ENCODE data around the gene DYRK3.

DYRK3 gene

GRCh38 chr1:206687915-206688442, 52.6 kb downstream of the DYRK3 start:
- H3K4me3 ChIP-seq (ENCODE audit: low read length) = no peak overlapping the region
- no peak for TF ChIP-seq ZNF274 (IDR thresholded peaks at IDR 0.05; ENCODE audit: low read depth, low read length)

- TF ChIP-seq ZNF274 (IDR thresholded peaks at IDR 0.05; ENCODE audit: low read depth, low read length) = no peak
- no peak overlapping the region for H3K4me3 ChIP-seq (ENCODE audit: low read length)
These were observed 55.2 kb downstream of the DYRK3 start for GRCh38 chr1:206690516-206690915.

GRCh38 chr1:206691604-206692003, 56.3 kb downstream of the DYRK3 start:
- no peak for TF ChIP-seq ZNF274 (IDR thresholded peaks at IDR 0.05; ENCODE audit: low read depth, low read length)

GRCh38 chr1:206693029-206693428, 57.7 kb downstream of the DYRK3 start:
- TF ChIP-seq ZNF274 (IDR thresholded peaks at IDR 0.05; ENCODE audit: low read depth, low read length) = no peak
- no peak overlapping the region for H3K4me3 ChIP-seq (ENCODE audit: low read length)

More at GRCh38 chr1:206691604-206692003, 56.3 kb downstream of the DYRK3 start:
- H3K4me3 ChIP-seq (ENCODE audit: low read length) = no peak overlapping the region

- H3K4me3 ChIP-seq (ENCODE audit: low read length) = no peak overlapping the region
- no peak for TF ChIP-seq ZNF274 (IDR thresholded peaks at IDR 0.05; ENCODE audit: low read depth, low read length)
These were observed 58.3 kb downstream of the DYRK3 start for GRCh38 chr1:206693592-206693991.

- TF ChIP-seq ZNF274 (IDR thresholded peaks at IDR 0.05; ENCODE audit: low read depth, low read length) = no peak
- H3K4me3 ChIP-seq (ENCODE audit: low read length) = no peak overlapping the region
These were observed 59.1 kb downstream of the DYRK3 start for GRCh38 chr1:206694171-206695124.

GRCh38 chr1:206695733-206696132, 60.4 kb downstream of the DYRK3 start:
- H3K4me3 ChIP-seq (ENCODE audit: low read length) = no peak overlapping the region
- no peak for TF ChIP-seq ZNF274 (IDR thresholded peaks at IDR 0.05; ENCODE audit: low read depth, low read length)

- no peak overlapping the region for H3K4me3 ChIP-seq (ENCODE audit: low read length)
- no peak for TF ChIP-seq ZNF274 (IDR thresholded peaks at IDR 0.05; ENCODE audit: low read depth, low read length)
These were observed 61.7 kb downstream of the DYRK3 start for GRCh38 chr1:206696812-206697585.

- no peak overlapping the region for H3K4me3 ChIP-seq (ENCODE audit: low read length)
- no peak for TF ChIP-seq ZNF274 (IDR thresholded peaks at IDR 0.05; ENCODE audit: low read depth, low read length)
These were observed 62.7 kb downstream of the DYRK3 start for GRCh38 chr1:206698011-206698410.

Measured in GM08714 (cell line).